ENCODE data around the gene JPH3. TPM values are rescaled to one million over a fixed set of nuclear protein-coding genes. Genes with fewer than 3 reads are reported as not detected.
A peak's percentile ranks its signal among the peaks of the same experiment; 100 is the strongest.

JPH3 gene
- total RNA-seq (2014; rRNA removed; shearing (Covaris generic)), result 2.6 and 4.0 TPM in 2 replicates
- 2.3 and 3.6 TPM in 2 replicates for polyA plus RNA-seq (2015; cell fraction: cytosol; rRNA removed)
- 0.43 and 0.87 TPM in 2 replicates for polyA plus RNA-seq (2015; cell fraction: nucleus; rRNA removed)

- in situ Hi-C loops (cut with HindIII; ENCODE audit: low pct_unique_long_range_greater_than_20kb, low sequenced_read_pairs), result no loop called here
- DNase-seq (ENCODE audit: low read depth, low spot score), result peak; percentile 14
These were observed at the start of gene JPH3 for GRCh38 chr16:87602001-87602775. JPH3 (plus strand) TSS chr16:87602508; CDS start chr16:87603147, 639 bp downstream.

- DNase-seq (ENCODE audit: low read depth, low spot score), result no peak
These were observed 49.3 kb upstream of the JPH3 start for GRCh38 chr16:87552772-87553573.

DNA sequence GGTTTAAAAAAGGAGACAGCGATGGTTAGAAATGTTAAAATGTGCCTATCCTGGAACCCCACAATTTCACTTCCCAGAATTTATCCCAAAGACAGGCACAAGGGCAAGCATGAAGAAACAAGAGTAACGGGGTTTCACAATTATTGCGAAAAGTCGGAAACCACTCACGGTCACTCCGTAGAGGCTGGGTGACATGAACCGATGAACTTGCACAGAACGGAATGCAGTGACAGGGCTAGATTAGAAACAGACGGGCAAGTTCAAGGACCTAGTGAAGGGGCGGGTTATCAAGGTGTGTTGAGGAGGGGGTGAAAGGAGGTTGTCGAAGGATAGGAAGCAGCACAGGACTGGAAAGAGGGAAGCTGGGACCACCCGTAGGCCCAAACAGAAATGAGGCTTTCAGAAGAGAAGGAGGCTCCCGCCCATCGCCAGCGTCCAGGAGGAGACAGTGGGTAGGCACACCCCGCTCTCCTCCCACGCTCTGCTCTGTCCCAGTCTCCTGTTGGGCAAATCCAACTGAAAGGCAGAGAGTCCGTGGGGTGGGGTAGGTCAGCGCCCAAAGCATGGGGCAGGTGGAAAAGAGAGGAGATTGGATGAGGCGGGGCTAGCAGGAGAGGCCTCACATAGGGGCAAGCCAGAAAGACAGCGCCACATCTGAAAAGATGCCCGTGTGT is 47.4 kb upstream of the JPH3 start:
- in situ Hi-C loops (cut with HindIII; ENCODE audit: low pct_unique_long_range_greater_than_20kb, low sequenced_read_pairs), result no loop called here
- DNase-seq (ENCODE audit: low read depth, low spot score), result no peak

More at GRCh38 chr16:87552772-87553573, 49.3 kb upstream of the JPH3 start:
- in situ Hi-C loops (cut with HindIII; ENCODE audit: low pct_unique_long_range_greater_than_20kb, low sequenced_read_pairs), result no loop called here

GRCh38 chr16:87555647-87556046 is 46.7 kb upstream of the JPH3 start:
- in situ Hi-C loops (cut with HindIII; ENCODE audit: low pct_unique_long_range_greater_than_20kb, low sequenced_read_pairs), result no loop called here
- DNase-seq (ENCODE audit: low read depth, low spot score), result no peak

DNA sequence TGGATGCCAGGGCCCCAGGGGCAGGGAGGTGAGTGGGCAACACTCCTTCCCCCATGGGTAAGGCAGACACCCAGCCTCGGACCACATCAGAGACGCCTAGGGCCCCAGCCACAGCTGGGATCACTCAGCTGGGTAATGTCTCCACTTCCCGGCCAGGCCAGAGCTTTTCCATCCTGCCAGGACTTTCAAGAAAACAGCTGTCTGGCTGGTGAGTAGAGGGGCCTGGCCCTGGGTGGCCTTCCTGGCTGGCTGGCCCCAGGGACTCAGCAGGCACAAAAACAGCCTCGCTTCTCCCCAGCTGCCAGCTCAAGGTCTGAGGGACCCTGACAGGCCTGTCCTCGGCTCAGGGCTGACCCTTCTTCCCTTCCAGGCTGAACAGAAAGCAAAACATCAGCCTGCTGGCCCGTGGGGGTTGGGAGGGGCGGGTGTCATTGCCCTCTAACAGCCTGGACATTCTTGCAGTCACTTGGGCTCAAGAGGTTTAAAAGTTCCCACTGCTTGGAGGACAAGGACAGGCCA is 45.3 kb upstream of the JPH3 start:
- no peak for DNase-seq (ENCODE audit: low read depth, low spot score)
- in situ Hi-C loops (cut with HindIII; ENCODE audit: low pct_unique_long_range_greater_than_20kb, low sequenced_read_pairs), result no loop called here

GRCh38 chr16:87558682-87559081 is 43.6 kb upstream of the JPH3 start:
- DNase-seq (ENCODE audit: low read depth, low spot score), result no peak
- in situ Hi-C loops (cut with HindIII; ENCODE audit: low pct_unique_long_range_greater_than_20kb, low sequenced_read_pairs), result no loop called here

DNA sequence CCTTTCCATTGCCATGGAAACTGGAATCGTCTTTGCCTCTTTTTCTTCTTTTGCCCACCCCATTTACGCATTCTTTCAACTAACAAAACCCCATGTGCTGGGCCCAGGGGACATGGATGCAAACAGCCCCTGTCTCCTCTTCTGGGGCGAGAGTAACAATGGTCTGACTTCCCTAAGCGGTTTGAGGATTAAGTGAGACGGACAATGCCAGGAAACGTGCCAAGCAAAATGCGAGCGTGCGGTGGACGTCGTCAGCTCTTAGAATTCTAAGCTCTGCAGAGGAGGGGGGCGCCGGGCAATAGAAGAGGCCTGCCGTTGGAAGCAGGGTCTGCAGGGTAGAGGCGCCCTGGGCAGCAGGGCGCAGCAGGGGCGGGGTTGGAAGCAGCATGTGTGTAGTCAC is 42.4 kb upstream of the JPH3 start:
- in situ Hi-C loops (cut with HindIII; ENCODE audit: low pct_unique_long_range_greater_than_20kb, low sequenced_read_pairs), result no loop called here
- DNase-seq (ENCODE audit: low read depth, low spot score), result no peak

DNA sequence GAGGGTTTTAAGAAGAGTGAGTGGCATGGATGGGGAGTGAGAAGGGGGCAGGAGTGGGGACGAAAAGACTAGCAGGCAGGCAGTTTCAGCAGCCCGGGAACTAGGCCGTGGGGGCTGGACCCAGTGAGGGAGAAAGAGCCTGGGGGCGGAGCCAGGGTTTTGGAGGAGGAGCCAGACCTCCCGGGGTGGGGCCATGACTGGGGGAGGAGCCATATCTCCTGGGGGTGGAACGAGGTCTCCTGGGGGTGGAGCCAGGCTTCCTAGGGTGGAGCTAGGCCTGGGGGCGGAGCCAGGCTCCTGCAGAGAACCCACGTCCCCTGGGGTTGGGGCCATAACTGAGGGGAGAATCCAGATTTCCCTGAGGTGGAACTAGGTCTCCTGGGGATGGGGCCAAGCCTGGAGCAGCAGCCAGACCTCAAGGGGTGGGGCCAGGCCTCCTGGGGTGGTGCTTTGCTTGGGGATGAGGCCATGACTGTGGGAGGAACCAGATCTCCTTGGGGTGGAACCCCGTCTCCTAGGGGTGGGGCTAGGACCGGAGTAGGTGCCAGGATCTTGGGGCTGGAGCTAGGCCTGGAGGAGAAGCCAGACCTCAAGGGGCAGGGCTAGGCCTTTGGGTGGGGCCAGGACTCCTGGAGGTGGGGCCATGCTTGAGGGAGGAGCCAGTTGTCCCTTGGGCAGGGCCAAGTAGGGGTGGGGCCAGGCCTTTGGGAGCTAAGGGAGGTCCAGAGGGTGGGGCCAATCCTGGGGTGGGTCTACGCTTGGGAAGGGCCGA is 41.7 kb upstream of the JPH3 start:
- peak; percentile 67 for DNase-seq (ENCODE audit: low read depth, low spot score)
- in situ Hi-C loops (cut with HindIII; ENCODE audit: low pct_unique_long_range_greater_than_20kb, low sequenced_read_pairs), result no loop called here

DNA sequence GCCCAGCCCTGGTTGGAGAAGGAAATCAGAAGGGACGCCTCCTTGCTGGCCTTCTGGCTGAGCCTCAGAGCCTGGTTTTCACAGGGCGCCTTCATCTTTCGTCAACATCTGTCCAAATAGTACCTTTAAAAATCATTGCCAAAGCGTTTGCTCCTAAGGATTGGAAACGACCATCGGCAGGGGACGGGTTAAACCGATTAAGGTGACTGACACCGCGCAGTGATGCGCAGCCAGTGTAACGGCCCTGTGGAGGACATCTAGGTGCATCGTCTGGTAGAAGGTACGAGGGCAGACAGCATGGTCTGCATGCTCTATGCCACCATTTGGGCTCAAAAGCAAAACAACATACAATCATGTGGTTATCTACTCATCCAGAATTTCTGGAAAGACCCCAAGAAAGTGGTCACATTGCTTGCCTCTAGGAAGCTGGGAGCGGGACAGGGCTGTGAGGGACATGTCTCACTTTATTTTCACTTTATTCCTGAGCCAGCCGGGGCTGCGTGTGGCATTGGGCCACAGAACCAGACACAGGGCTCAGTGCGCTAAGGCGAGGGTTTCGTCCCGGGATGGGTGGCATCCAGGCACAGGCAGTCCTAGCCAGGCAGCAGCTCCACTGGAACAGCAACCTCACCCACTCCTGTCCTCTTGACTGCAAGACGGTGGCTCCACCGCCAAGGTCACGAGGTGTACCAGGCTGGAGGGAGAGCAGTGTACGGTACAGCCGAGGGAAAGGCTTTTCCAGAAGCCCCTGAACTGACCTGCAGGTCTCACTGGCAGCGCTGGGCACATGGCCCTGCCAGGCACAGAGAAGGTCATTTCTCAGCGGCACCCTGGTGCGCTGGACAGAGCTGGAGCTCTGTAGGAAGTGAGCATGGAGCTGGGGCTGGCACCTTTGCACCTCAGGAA is 40.9 kb upstream of the JPH3 start:
- no peak for DNase-seq (ENCODE audit: low read depth, low spot score)
- in situ Hi-C loops (cut with HindIII; ENCODE audit: low pct_unique_long_range_greater_than_20kb, low sequenced_read_pairs), result no loop called here

DNA sequence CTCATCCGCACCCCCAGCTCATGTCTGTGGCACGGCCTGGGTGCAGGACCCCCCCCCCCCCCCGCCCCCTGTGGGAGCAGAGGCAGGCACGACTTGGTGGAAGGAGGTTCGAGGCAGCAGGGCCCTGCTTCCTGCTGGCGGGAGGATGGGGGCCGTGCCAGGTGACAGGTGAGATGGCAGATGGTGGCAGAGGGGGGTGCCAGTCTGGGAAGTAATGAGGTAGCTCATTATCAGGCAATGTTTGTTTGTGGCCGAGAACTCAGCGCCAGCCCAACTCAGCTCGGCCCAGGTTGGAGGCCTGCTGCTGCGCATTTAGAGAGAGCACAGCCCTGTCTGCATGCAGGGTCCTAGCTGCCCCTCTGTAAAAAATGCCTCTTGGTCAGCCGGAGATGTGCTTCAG is 40.1 kb upstream of the JPH3 start:
- in situ Hi-C loops (cut with HindIII; ENCODE audit: low pct_unique_long_range_greater_than_20kb, low sequenced_read_pairs), result no loop called here
- no peak for DNase-seq (ENCODE audit: low read depth, low spot score)

DNA sequence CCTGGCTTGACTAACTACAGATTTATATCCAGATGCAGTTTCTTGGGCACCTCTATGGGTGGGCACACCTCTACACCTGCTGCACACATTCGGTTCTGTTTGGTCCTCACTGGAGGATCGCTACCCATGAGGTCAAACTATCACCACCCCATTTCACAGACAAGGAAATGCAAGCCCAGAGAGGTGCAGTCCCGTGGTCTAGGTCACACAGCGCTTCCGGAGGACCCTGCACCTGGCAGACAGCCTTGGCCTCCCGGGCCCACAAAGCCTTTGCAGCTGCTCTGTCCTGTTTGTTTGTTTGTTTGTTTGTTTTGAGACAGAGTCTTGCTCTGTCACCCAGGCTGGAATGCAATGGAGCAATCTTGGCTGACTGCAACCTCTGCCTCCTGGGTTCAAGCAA is 39.3 kb upstream of the JPH3 start:
- in situ Hi-C loops (cut with HindIII; ENCODE audit: low pct_unique_long_range_greater_than_20kb, low sequenced_read_pairs), result no loop called here

GRCh38 chr16:87563714-87564523 is 38.4 kb upstream of the JPH3 start:
- DNase-seq (ENCODE audit: low read depth, low spot score), result no peak
- in situ Hi-C loops (cut with HindIII; ENCODE audit: low pct_unique_long_range_greater_than_20kb, low sequenced_read_pairs), result no loop called here

More for the DNA sequence above, 39.3 kb upstream of the JPH3 start:
- no peak for DNase-seq (ENCODE audit: low read depth, low spot score)

DNA sequence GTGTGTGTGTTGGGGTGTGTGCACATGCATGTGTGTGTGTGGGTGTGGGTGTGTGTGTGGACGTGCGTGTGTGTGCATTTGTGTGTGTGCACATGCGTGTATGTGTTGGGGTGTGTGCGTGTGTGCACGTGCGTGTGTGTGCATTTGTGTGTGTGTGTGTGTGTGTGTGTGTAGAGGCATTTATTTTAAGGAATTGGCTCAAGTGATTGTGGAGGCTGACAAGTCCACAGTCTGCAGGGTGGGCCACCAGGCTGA is 37.9 kb upstream of the JPH3 start:
- in situ Hi-C loops (cut with HindIII; ENCODE audit: low pct_unique_long_range_greater_than_20kb, low sequenced_read_pairs), result no loop called here
- DNase-seq (ENCODE audit: low read depth, low spot score), result no peak

DNA sequence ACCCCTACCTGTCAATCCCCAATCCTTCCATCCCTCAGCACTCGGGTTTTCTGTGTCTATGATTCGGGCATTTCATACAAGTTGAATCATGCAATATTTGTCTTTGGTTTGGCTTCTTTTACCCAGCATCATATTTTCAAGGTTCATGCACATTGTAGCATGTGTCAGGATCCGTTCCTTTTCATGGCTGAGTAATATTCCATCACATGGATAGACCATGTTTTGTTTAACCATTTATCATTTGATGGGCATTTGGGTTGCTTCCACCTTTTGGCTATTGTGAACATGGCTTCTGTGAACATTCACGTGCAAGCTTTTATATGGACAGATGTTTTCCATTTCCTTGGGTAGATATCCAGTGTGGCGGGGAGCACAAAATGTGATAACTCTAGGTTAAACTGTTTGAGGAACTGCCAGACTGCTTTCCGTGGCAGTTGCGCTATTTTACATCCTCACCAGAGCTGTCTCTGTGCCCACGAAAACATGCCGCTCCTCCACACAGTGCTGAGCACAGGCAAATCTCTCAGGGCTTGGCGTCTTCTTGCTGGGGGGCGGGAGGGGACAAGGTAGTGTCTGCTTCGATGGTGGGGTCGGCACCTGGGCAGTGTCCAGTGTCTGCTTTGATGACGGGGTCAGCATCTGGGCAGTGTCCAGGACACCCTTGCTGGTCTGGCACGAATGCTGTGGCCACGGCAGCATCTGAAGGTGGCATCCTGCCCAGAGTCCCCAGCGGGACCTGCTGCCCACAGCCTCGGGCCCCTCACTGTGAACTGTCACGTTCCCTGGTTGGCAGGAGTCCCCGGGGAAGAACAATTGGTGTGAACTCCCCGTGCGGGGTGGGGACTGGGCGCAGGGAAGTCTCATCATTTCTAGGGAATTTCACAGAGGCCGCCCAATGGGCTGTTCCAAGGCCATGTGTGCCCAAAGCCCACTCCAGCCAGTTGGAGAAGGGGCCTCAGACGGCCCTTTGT is 32.4 kb upstream of the JPH3 start:
- DNase-seq (ENCODE audit: low read depth, low spot score), result no peak
- in situ Hi-C loops (cut with HindIII; ENCODE audit: low pct_unique_long_range_greater_than_20kb, low sequenced_read_pairs), result no loop called here

DNA sequence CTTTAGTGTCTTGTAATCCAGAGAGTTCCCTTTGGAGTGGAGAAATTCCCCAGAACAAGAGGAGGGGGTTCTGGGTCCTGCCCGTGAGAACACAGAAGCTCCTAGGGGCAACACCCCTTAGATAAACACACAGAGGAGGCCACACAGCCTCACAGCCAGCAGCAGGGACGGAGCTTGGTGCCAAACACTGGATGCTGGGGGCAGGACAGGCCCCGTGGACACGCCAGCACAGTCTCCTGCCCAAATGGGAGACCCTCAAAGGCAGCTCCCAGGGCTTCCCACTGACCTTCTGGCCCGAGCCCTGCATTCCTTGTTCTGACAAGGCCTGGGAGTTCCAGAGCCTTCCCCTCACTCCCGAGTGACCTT is 31.8 kb upstream of the JPH3 start:
- in situ Hi-C loops (cut with HindIII; ENCODE audit: low pct_unique_long_range_greater_than_20kb, low sequenced_read_pairs), result no loop called here
- no peak for DNase-seq (ENCODE audit: low read depth, low spot score)
